ENCODE results near the gene NCL.

NCL gene

GRCh38 chr2:231427116-231427515 lies 37.2 kb downstream of the NCL start:
- Histone ChIP-seq H3K27me3 (replicated peaks; ENCODE audit: control insufficient read depth, insufficient read depth, low read length) (no peaks in the 10 kb centered on the region), H3K4me3 (replicated peaks; ENCODE audit: low read depth, low read length) (no peak overlapping the region), H3K36me3 (ENCODE audit: control insufficient read depth, insufficient read depth, low read length) (no peaks in the 10 kb centered on the region)
- TF ChIP-seq CTCF (IDR thresholded peaks at IDR 0.05; ENCODE audit: insufficient read depth, low read length, poor library complexity, severe bottlenecking) = no peak
- no peak for DNase-seq (ENCODE audit: extremely low read depth, insufficient read length)

GRCh38 chr2:231425811-231426703 lies 38.2 kb downstream of the NCL start:
- no peaks in the 10 kb centered on the region for H3K36me3 ChIP-seq (ENCODE audit: control insufficient read depth, insufficient read depth, low read length)
- no peak for TF ChIP-seq CTCF (IDR thresholded peaks at IDR 0.05; ENCODE audit: insufficient read depth, low read length, poor library complexity, severe bottlenecking)
- H3K27me3 ChIP-seq (replicated peaks; ENCODE audit: control insufficient read depth, insufficient read depth, low read length) = no peaks in the 10 kb centered on the region

GRCh38 chr2:231425291-231425810 lies 38.9 kb downstream of the NCL start:
- H3K27me3 ChIP-seq (replicated peaks; ENCODE audit: control insufficient read depth, insufficient read depth, low read length) = no peaks in the 10 kb centered on the region
- no peak overlapping the region for H3K4me3 ChIP-seq (replicated peaks; ENCODE audit: low read depth, low read length)
- TF ChIP-seq CTCF (IDR thresholded peaks at IDR 0.05; ENCODE audit: insufficient read depth, low read length, poor library complexity, severe bottlenecking) = no peak

More at GRCh38 chr2:231425811-231426703, 38.2 kb downstream of the NCL start:
- no peak overlapping the region for H3K4me3 ChIP-seq (replicated peaks; ENCODE audit: low read depth, low read length)
- no peak for DNase-seq (ENCODE audit: extremely low read depth, insufficient read length)

GRCh38 chr2:231423176-231423575 lies 41.1 kb downstream of the NCL start:
- no peak for TF ChIP-seq CTCF (IDR thresholded peaks at IDR 0.05; ENCODE audit: insufficient read depth, low read length, poor library complexity, severe bottlenecking)
- H3K4me3 ChIP-seq (replicated peaks; ENCODE audit: low read depth, low read length) = no peak overlapping the region
- no peaks in the 10 kb centered on the region for H3K27me3 ChIP-seq (replicated peaks; ENCODE audit: control insufficient read depth, insufficient read depth, low read length)
- DNase-seq (ENCODE audit: extremely low read depth, insufficient read length) = no peak
- H3K36me3 ChIP-seq (ENCODE audit: control insufficient read depth, insufficient read depth, low read length) = no peaks in the 10 kb centered on the region

More at GRCh38 chr2:231425291-231425810, 38.9 kb downstream of the NCL start:
- H3K36me3 ChIP-seq (ENCODE audit: control insufficient read depth, insufficient read depth, low read length) = no peaks in the 10 kb centered on the region
- DNase-seq (ENCODE audit: extremely low read depth, insufficient read length) = no peak

- DNase-seq (ENCODE audit: extremely low read depth, insufficient read length) = no peak
- TF ChIP-seq CTCF (IDR thresholded peaks at IDR 0.05; ENCODE audit: insufficient read depth, low read length, poor library complexity, severe bottlenecking) = no peak
Measured at GRCh38 chr2:231422056-231422455, 42.2 kb downstream of the NCL start.

More at GRCh38 chr2:231422056-231422455, 42.2 kb downstream of the NCL start:
- Histone ChIP-seq H3K36me3 (ENCODE audit: control insufficient read depth, insufficient read depth, low read length) (no peaks in the 10 kb centered on the region), H3K4me3 (replicated peaks; ENCODE audit: low read depth, low read length) (no peak overlapping the region), H3K27me3 (replicated peaks; ENCODE audit: control insufficient read depth, insufficient read depth, low read length) (no peaks in the 10 kb centered on the region)
